Heart right ventricle (tissue), 16 donors: ENCODE measurements around the gene PLGLB1. TPM values are rescaled to one million over a fixed set of nuclear protein-coding genes. Genes with fewer than 3 reads are reported as not detected.
A peak's percentile ranks its signal among the peaks of the same experiment; 100 is the strongest.
"Not testable (repeated sequence)": the region's sequence is repeated elsewhere in the genome, so short reads cannot be mapped to it uniquely, and the experiment has no call there.

ENCODE experiments used
- ATAC-seq, 8 donors: fragments of 200-7000 bp; cut with Tn5 transposase; one replicate each; pipeline ENCODE4 v1.9.1; 2020; ENCODE audit warnings: mild to moderate bottlenecking in 8 of 8, moderate library complexity in 8 of 8, moderate number of reproducible peaks in 1 of 8
- DNase-seq, 2 donors: peaks; one replicate each; pipeline ENCODE4 v3.0.0-alpha.2; 2020
- H3K27ac ChIP-seq, 10 donors: fragments of 200-600 bp; sonication (generic) in 2 of 10; one replicate each; pipeline versions ENCODE4 v1.5.0 to v1.8.0; 2020 to 2022; ENCODE audit warnings: mild to moderate bottlenecking in 3 of 10
- H3K27me3 ChIP-seq, 7 donors: fragments of 200-600 bp; one replicate each; pipeline ENCODE4 v1.8.0; 2021 to 2022; ENCODE audit warnings: mild to moderate bottlenecking in 2 of 7
- H3K36me3 ChIP-seq, 9 donors: fragments of 200-600 bp; sonication (generic) in 1 of 9; one replicate each; pipeline versions ENCODE4 v1.5.0 to v1.8.0; 2020 to 2022; ENCODE audit warnings: mild to moderate bottlenecking in 2 of 9
- H3K4me1 ChIP-seq, 9 donors: fragments of 200-600 bp; sonication (generic) in 1 of 9; one replicate each; pipeline versions ENCODE4 v1.5.0 to v1.8.0; 2020 to 2022; ENCODE audit warnings: mild to moderate bottlenecking in 4 of 9
- H3K4me3 ChIP-seq, 10 donors: fragments of 200-600 bp; sonication (generic) in 2 of 10; one replicate each; pipeline versions ENCODE4 v1.5.0 to v1.8.0; 2020 to 2022; ENCODE audit warnings: mild to moderate bottlenecking in 7 of 10, moderate library complexity in 2 of 10
- H3K9me3 ChIP-seq, 11 donors: fragments of 200-600 bp in 10 of 11; sonication (generic) in 2 of 11; one replicate each; pipeline versions ENCODE4 v1.5.0 to v1.8.0; 2013 to 2022; ENCODE audit warnings: mild to moderate bottlenecking in 2 of 11, control low read depth in 1 of 11, moderate library complexity in 1 of 11
- WGBS, 2 donors: extraction: QIAGEN DNeasy Blood & Tissue Kit; methylation state at CpG; one replicate each; pipeline ENCODE4 v1.1.7; 2013; ENCODE audit warnings: inconsistent platforms in 1 of 2; 5-methylcytosine and 5-hydroxymethylcytosine counted together
- intact Hi-C, 10 donors: fragments of 100-400 bp; cut with DNase I; formaldehyde crosslinking; loops; one replicate each; pipeline versions ENCODE4 v1.11.1 to v1.14.2; 2022
- long read RNA-seq, 3 donors: library from polyadenylated mRNA; unstranded; transcript quantifications; one replicate each; pipeline ENCODE4 v2.0.0, GENCODE V29; 2020 to 2021
- polyA plus RNA-seq, 2 donors: library from polyadenylated mRNA; stranded (reverse); fragments of 200-250 nt; gene quantifications; one replicate each; pipeline ENCODE4 v1.2.3, GENCODE V29; 2013
- total RNA-seq, 10 donors: library from RNA; stranded (reverse); fragmentation: NEBNext Ultra II Directional in 3 of 10; extraction: Animal tissue kit (Norgen Biotek cat#: 25700) in 3 of 10; gene quantifications; one replicate each; pipeline versions ENCODE4 v1.2.1 to v1.2.4, GENCODE V29; 2021 to 2023
- donor health status: Arrhythmogenic right ventricular cardiomyopathy.
- donor health status: ischemic (EF 13 %, LVEDD 7.1; RV severe dilation, severe dysfunction).
- donor health status: healthy with polysubstance abuse.
- donor health status: DM: no; HTN: yes; CAD: no.
- donor health status: DM: no; HTN: no; CAD: no.
- donor health status: ischemic (EF 25% LVEDD 6.9; RV normal size, moderate dysfunction).
- donor health status: ischemic (EF 25% LVEDD 5.7; RV mildly dilated, moderate dysfunction).
- donor health status: healthy.
- donor health status: DM: yes; HTN: yes; CAD: no.
- donor health status: Ischemic cardiomyopathy.
- donor health status: ischemic (EF 35%, LVEDD 5.7; RV mildly dilated, moderate dysfunction).
- donor health status: nonischemic (EF 11% LVEDD 7.7; RV severe dilation, severe dysfunction).
- donor health status: DM: yes; HTN: yes; CAD: no.
- donor health status: PGD.
- donor health status: ischemic (EF 29% LVEDD 5.4; RV normal size, mild dysfunction).
- donor health status: nonischemic (EF 23%, LVEDD 6.1; RV moderate dilation, normal function).

The PLGLB1 gene
- total RNA-seq = 1 to 10 TPM in 8 of 10 donors, under 1 TPM in 2; 0.74 to 3.4 (median 1.5) TPM
- polyA plus RNA-seq = 10 to 100 TPM in 1 of 2 donors, under 1 TPM in 1; 0.83 to 13.7 TPM
- long read RNA-seq, donor 1 = 0 reads
- long read RNA-seq, donor 2 = 0 reads
- long read RNA-seq, donor 3 = 0 reads

GRCh38 chr2:87021744-87022143 is at the start of gene PLGLB1:
PLGLB1 (minus strand) TSS chr2:87021844; CDS start chr2:87021783, 61 bp downstream.
- H3K4me3 ChIP-seq, H3K9me3 ChIP-seq, intact Hi-C loops, H3K4me1 ChIP-seq, ATAC-seq, H3K27ac ChIP-seq, H3K27me3 ChIP-seq, DNase-seq, H3K36me3 ChIP-seq: not testable (repeated sequence)
- no CpG with 5 or more reads among the region's 3 CpGs for whole genome bisulfite sequencing, 2 donors

DNA sequence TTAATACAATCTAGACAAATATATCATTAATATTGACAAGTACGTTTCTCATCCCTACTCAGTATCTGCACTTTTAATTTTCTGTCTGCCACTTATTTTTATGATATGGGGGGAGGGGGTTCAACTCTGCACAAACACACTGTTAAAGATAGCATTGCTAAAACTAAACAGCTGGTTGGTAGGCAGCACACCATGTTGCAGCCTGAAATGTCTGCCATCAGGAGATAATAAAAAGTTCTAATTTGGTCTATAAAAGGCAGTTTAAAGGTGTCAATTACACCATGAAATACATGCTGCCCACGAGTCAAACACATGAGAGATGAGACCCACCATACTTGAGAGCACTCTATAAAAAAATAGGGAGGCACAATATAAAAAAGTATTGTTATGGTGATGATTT is 42.7 kb upstream of the PLGLB1 start:
- H3K4me1 ChIP-seq, H3K4me3 ChIP-seq, H3K36me3 ChIP-seq, H3K27ac ChIP-seq, intact Hi-C loops, H3K9me3 ChIP-seq, H3K27me3 ChIP-seq, ATAC-seq, DNase-seq: not testable (repeated sequence)
- WGBS, 2 donors = 57 to 58% methylated on average over 1 of the region's 2 CpGs

DNA sequence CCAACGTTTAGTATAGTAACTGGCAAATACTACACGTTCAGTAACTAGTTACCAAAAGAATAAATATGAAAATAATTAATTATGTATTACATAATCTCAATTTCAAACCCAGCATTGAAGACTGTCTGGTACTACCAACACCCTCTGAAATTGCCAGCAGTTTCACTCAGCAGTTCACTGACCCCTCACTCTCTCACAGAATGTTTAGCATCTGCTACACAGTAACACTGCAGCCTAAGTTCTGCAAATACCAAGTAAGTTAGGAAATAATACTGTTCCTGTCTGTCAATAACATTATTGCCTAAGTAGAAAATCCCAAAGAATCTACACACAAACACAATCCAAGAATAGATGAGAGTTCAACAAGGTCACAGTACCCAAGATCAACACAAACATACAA is 41.8 kb upstream of the PLGLB1 start:
- H3K9me3 ChIP-seq, H3K27me3 ChIP-seq, H3K4me1 ChIP-seq, H3K4me3 ChIP-seq, intact Hi-C loops, H3K27ac ChIP-seq, DNase-seq, H3K36me3 ChIP-seq: not testable (repeated sequence)
- peak in 4 of 8 donors; percentile 32 to 41 (median 38) for ATAC-seq
- no CpG with 5 or more reads among the region's 2 CpGs for whole genome bisulfite sequencing, 2 donors

GRCh38 chr2:87061519-87061918 is 39.9 kb upstream of the PLGLB1 start:
- H3K4me3 ChIP-seq = not testable (repeated sequence)
- WGBS, 2 donors = no CpG with 5 or more reads among the region's 1 CpG

GRCh38 chr2:87057606-87058005 is 36.0 kb upstream of the PLGLB1 start:
- intact Hi-C loops, H3K27ac ChIP-seq, ATAC-seq: not testable (repeated sequence)

More at GRCh38 chr2:87061519-87061918, 39.9 kb upstream of the PLGLB1 start:
- H3K36me3 ChIP-seq, H3K9me3 ChIP-seq, intact Hi-C loops, H3K4me1 ChIP-seq, H3K27me3 ChIP-seq, ATAC-seq, DNase-seq, H3K27ac ChIP-seq: not testable (repeated sequence)

DNA sequence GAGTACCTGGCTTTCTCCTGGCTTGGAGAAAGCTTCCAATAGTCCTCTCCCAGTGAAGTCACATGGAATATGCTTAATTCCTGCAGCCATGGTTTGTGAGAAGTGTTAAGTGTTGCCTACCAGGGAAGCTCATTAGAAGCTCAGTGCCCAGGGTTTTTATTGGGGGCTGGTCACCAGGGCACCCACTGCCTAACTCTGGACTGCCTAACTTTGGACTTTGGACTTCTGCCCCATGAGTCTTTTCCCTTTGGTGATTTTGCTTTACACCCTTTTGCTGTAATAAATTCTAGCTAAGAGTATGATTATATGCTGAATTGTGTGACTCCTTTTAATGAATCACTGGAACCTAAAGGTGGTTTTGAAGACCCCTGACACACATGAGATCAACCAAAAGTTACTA is 35.2 kb upstream of the PLGLB1 start:
- H3K36me3 ChIP-seq, H3K27me3 ChIP-seq, H3K4me1 ChIP-seq, intact Hi-C loops, DNase-seq, H3K27ac ChIP-seq, H3K9me3 ChIP-seq, H3K4me3 ChIP-seq: not testable (repeated sequence)
- peak in 3 of 8 donors; percentile 10 to 29 (median 22) for ATAC-seq

More at GRCh38 chr2:87057606-87058005, 36.0 kb upstream of the PLGLB1 start:
- not testable (repeated sequence) for H3K4me3 ChIP-seq, DNase-seq, H3K4me1 ChIP-seq, H3K9me3 ChIP-seq, H3K36me3 ChIP-seq, H3K27me3 ChIP-seq
- 94 to 98% methylated on average over 3 of the region's 4 CpGs for WGBS, 2 donors

DNA sequence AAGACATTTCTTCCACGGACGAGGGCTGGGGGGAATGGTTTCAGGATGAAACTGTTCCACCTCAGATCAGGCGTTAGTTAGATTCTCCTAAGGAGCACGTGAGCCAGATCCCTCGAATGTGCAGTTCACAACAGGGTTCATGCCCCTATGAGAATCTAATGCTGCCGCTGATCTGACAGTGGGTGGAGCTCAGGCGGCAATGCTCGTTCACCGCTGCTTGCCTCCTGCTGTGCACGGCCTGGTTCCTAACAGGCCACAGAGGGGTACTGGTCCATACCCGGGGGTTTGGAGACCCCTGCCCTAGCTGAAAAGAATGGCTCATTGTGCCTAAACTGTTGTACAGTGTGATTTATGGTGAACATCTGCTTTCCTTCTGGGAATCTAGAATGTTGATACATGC is 34.8 kb upstream of the PLGLB1 start:
- H3K4me1 ChIP-seq, DNase-seq, H3K27me3 ChIP-seq, H3K4me3 ChIP-seq, intact Hi-C loops, H3K27ac ChIP-seq, H3K9me3 ChIP-seq, H3K36me3 ChIP-seq: not testable (repeated sequence)
- no CpG with 5 or more reads among the region's 11 CpGs for WGBS, 2 donors
- peak in 4 of 8 donors; percentile 49 to 63 (median 50) for ATAC-seq

GRCh38 chr2:87054375-87054774 is 32.7 kb upstream of the PLGLB1 start:
- DNase-seq, H3K27ac ChIP-seq, intact Hi-C loops, H3K4me3 ChIP-seq, H3K4me1 ChIP-seq, H3K27me3 ChIP-seq, H3K9me3 ChIP-seq: not testable (repeated sequence)
- ATAC-seq = peak in 1 of 8 donors; percentile 66
- 82 to 86% methylated on average over 2 of the region's 4 CpGs for WGBS, 2 donors
- H3K36me3 ChIP-seq = peaks cover 0 to 23% (median 0%) of the 10 kb centered on the region in 9 donors
